Natural killer cell (primary cell): Measurements from ENCODE around the gene COL23A1. TPM values are rescaled to one million over a fixed set of nuclear protein-coding genes. Genes with fewer than 3 reads are reported as not detected.

Experiments
- ATAC-seq, 3 donors: fragments of 150-1000 bp in 2 of 3; fragments of 200-7000 bp in 1 of 3; cut with Tn5 transposase; 1 replicate in 1 of 3; 2 replicates in 2 of 3; pipeline ENCODE4 v1.10.0; 2021; ENCODE audit warnings: mild to moderate bottlenecking in 2 of 3, moderate library complexity in 2 of 3
- DNase-seq, 2 donors: peaks; one replicate each; pipeline versions ENCODE4 v3.0.0 to v3.0.0-alpha.2; 2013 to 2021; ENCODE audit warnings: mixed read lengths in 1 of 2
- H3K27ac ChIP-seq: one replicate; pipeline ENCODE4 v1.5.1; 2013; ENCODE audit warnings: mild to moderate bottlenecking, low read length
- H3K27me3 ChIP-seq: one replicate; pipeline ENCODE4 v1.6.1; 2013; ENCODE audit warnings: low read length; ENCODE audit not compliant: control insufficient read depth, insufficient read depth
- H3K36me3 ChIP-seq: one replicate; pipeline ENCODE4 v1.6.1; 2013; ENCODE audit warnings: low read length; ENCODE audit not compliant: control insufficient read depth, insufficient read depth
- H3K4me1 ChIP-seq: one replicate; pipeline ENCODE4 v1.6.1; 2013; ENCODE audit warnings: low read length; ENCODE audit not compliant: control insufficient read depth, insufficient read depth
- H3K4me3 ChIP-seq: one replicate; pipeline ENCODE4 v1.5.1; 2013; ENCODE audit warnings: low read length
- H3K9me3 ChIP-seq: one replicate; pipeline ENCODE4 v1.6.1; 2013; ENCODE audit warnings: low read length; ENCODE audit not compliant: control insufficient read depth, insufficient read depth
- H3K27ac Mint-ChIP-seq, 2 donors: one replicate each; pipeline ENCODE4 v1.8.0; 2022; ENCODE audit warnings: mild to moderate bottlenecking in 2 of 2, mixed read lengths in 2 of 2, moderate library complexity in 1 of 2
- H3K27me3 Mint-ChIP-seq, 2 donors: one replicate each; pipeline ENCODE4 v1.8.0; 2022; ENCODE audit warnings: low read depth in 2 of 2, mixed read lengths in 2 of 2
- H3K36me3 Mint-ChIP-seq: one replicate; pipeline ENCODE4 v1.8.0; 2022; ENCODE audit warnings: mixed read lengths
- H3K4me1 Mint-ChIP-seq, 2 donors: one replicate each; pipeline ENCODE4 v1.8.0; 2022; ENCODE audit warnings: mixed read lengths in 2 of 2
- H3K4me3 Mint-ChIP-seq: one replicate; pipeline ENCODE4 v1.8.0; 2022; ENCODE audit warnings: mild to moderate bottlenecking, moderate library complexity, mixed read lengths
- H3K9me3 Mint-ChIP-seq, 2 donors: one replicate each; pipeline ENCODE4 v1.8.0; 2022; ENCODE audit warnings: mixed read lengths in 2 of 2
- WGBS: methylation state at CpG from one replicate; pipeline ENCODE4 v1.1.7; 2013; ENCODE audit warnings: missing lambda C conversion rate; ENCODE audit not compliant: insufficient coverage; 5-methylcytosine and 5-hydroxymethylcytosine counted together
- intact Hi-C: fragments of 100-400 bp; cut with micrococcal nuclease; formaldehyde crosslinking; loops from one replicate; pipeline ENCODE4 v1.14.2; 2022
- total RNA-seq, 4 donors: library from RNA; stranded (reverse); fragments of 120-200 nt in 1 of 4; gene quantifications; one replicate each; pipeline versions ENCODE4 v1.2.3 to v1.2.4, GENCODE V29; 2013 to 2022
- TF ChIP-seq, protein P1 (sequence below): fragments of 200-600 bp; IDR thresholded peaks from one replicate; pipeline ENCODE4 v1.8.0; 2022; ENCODE audit warnings: antibody characterized with exemption

COL23A1 gene
- total RNA-seq, 3 donors from 2014 or later (not counting 1 experiment from before 2014, with no cell fraction given) = 0.15 TPM; not detected in 2

DNA sequence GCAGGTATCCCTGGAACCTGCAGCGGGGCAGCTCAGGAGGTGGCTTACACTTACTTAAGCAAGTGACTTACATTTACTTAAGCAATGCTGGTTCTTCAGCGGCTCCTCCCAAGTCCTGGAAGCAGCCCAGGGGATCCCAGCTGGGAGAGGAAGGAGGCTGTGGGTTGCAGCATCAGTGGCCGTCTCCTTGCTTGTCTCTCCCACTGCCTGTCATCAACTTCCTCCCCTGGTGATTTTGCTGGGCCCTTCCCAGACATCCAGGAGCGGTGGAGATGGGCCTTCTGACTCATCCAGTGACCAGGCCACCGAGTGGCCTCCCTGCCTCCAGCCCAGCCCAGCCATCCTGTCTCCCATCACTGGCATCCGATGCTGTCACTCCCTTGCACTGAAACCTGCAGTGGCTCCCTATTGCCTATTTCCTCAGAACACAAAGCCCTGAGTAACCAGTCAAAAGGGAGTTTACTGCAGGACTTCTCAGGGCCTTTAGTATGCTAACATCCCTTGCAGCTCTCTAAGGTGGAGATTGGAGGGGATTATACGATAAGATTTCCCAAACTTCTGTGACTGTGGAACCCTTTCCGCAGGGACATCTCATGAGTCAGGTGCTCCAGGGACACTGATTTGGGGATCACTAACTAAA, 201.7 kb downstream of the COL23A1 start:
- H3K4me3 ChIP-seq = no peak overlapping the region
- intact Hi-C loops = no loop called here
- WGBS = 82% methylated on average over 7 of the region's 8 CpGs
- Mint-ChIP-seq H3K9me3 (no peaks in the 10 kb centered on the region), H3K4me1 (no peaks in the 10 kb centered on the region), H3K4me3 (no peak overlapping the region), H3K27me3 (peaks cover 6 to 19% of the 10 kb centered on the region in 2 donors), H3K36me3 (no peaks in the 10 kb centered on the region), H3K27ac (no peak overlapping the region)
- no peak for DNase-seq
- no peak for ATAC-seq
- no peaks in the 10 kb centered on the region for H3K36me3 ChIP-seq
- no peak overlapping the region for H3K27ac ChIP-seq
- H3K4me1 ChIP-seq = no peaks in the 10 kb centered on the region
- no peaks in the 10 kb centered on the region for H3K27me3 ChIP-seq
- TF ChIP-seq, protein P1, sequence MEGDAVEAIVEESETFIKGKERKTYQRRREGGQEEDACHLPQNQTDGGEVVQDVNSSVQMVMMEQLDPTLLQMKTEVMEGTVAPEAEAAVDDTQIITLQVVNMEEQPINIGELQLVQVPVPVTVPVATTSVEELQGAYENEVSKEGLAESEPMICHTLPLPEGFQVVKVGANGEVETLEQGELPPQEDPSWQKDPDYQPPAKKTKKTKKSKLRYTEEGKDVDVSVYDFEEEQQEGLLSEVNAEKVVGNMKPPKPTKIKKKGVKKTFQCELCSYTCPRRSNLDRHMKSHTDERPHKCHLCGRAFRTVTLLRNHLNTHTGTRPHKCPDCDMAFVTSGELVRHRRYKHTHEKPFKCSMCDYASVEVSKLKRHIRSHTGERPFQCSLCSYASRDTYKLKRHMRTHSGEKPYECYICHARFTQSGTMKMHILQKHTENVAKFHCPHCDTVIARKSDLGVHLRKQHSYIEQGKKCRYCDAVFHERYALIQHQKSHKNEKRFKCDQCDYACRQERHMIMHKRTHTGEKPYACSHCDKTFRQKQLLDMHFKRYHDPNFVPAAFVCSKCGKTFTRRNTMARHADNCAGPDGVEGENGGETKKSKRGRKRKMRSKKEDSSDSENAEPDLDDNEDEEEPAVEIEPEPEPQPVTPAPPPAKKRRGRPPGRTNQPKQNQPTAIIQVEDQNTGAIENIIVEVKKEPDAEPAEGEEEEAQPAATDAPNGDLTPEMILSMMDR = no peak
- no peaks in the 10 kb centered on the region for H3K9me3 ChIP-seq

DNA sequence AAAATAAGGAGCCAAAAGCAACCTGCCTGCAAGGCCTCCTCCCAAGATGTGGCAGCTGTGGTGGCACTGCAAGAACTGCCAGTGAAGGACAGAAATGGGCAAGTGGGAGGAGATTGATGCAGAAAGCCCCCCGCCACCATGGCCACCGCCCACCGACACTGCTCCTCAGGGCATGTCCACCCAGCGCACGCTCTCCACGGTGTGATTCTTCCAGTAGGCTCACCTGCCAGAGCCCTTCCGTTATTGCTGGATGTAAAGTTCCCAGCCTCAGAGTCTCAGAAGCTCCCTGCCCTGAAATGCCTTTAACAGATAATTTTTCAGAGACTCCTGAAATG, 202.4 kb downstream of the COL23A1 start:
- 94% methylated on average over 7 of the region's 7 CpGs for WGBS
- H3K27ac ChIP-seq = no peak overlapping the region
- Mint-ChIP-seq H3K4me3 (no peak overlapping the region), H3K36me3 (no peaks in the 10 kb centered on the region), H3K27ac (no peak overlapping the region), H3K4me1 (no peaks in the 10 kb centered on the region), H3K9me3 (no peaks in the 10 kb centered on the region), H3K27me3 (peaks cover 6 to 19% of the 10 kb centered on the region in 2 donors)
- H3K4me1 ChIP-seq = no peaks in the 10 kb centered on the region
- no peaks in the 10 kb centered on the region for H3K36me3 ChIP-seq
- H3K27me3 ChIP-seq = no peaks in the 10 kb centered on the region
- no peaks in the 10 kb centered on the region for H3K9me3 ChIP-seq
- intact Hi-C loops = no loop called here
- DNase-seq = no peak
- TF ChIP-seq, protein P1 = no peak
- no peak for ATAC-seq
- no peak overlapping the region for H3K4me3 ChIP-seq

DNA sequence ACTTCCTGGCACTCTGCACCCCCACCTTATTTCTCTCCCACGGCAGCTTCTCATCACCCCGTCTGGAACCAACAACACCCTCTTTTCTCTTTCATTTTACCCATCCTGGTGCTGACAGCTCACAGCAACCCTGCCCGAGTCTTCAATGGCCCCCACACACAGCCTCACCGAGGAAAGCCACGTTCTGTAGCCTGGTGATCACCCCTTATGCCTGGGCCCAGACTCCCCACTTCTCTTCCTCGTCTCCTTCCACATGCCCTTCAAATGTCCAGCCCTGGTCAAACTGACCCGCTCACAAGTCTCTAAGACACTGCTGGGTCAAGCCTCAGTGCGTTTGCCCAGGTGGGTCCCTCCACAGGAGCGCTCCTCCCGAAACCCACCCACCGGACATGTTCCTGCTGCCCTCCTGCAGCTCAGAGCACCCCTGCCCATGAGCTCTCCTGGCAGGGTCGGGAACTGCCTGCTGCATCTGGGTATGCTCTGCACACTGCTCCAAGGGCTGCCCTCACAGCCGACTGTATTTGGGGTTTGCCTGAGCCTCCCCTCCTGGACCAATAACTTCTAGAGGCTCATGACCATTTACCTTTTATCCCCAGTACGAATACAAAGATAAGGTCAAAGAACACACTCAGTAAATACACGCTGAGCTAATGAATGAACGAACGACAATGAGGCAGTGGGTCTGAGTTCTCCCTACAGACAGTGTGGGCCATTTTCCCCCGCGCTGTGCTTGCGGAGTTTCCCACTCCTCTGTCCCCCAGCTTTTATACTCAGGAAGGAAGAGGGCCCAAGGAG, 202.9 kb downstream of the COL23A1 start:
- H3K27me3 Mint-ChIP-seq = peaks cover 6 to 19% of the 10 kb centered on the region in 2 donors
- no peak overlapping the region for H3K4me3 Mint-ChIP-seq
- Histone ChIP-seq H3K9me3 (no peaks in the 10 kb centered on the region), H3K27me3 (no peaks in the 10 kb centered on the region), H3K4me1 (no peaks in the 10 kb centered on the region), H3K36me3 (no peaks in the 10 kb centered on the region), H3K27ac (no peak overlapping the region), H3K4me3 (no peak overlapping the region)
- 87% methylated on average over 20 of the region's 20 CpGs for WGBS
- no peaks in the 10 kb centered on the region for H3K4me1 Mint-ChIP-seq
- intact Hi-C loops = no loop called here
- ATAC-seq = no peak
- DNase-seq = no peak
- H3K9me3 Mint-ChIP-seq = no peaks in the 10 kb centered on the region
- no peaks in the 10 kb centered on the region for H3K36me3 Mint-ChIP-seq
- TF ChIP-seq, protein P1 = no peak
- H3K27ac Mint-ChIP-seq = no peak overlapping the region
